Measurements from ENCODE around the gene TMEM161B. TPM values are rescaled to one million over a fixed set of nuclear protein-coding genes. Genes with fewer than 3 reads are reported as not detected.
A peak's percentile ranks its signal among the peaks of the same experiment; 100 is the strongest.
"Not testable (repeated sequence)": the region's sequence is repeated elsewhere in the genome, so short reads cannot be mapped to it uniquely, and the experiment has no call there.

Gene TMEM161B
- total and polyA plus RNA-seq, 4 experiments from 2014 or later = 12.5 to 33.7 (median 22.7) TPM

- Mint-ChIP-seq H3K4me1 (peaks cover 36 to 76% (median 59%) of the 10 kb centered on the region in 4 donors), H3K9me3 (no peaks in the 10 kb centered on the region), H3K36me3 (peaks cover 7 to 21% of the 10 kb centered on the region in 2 donors), H3K27ac (no peak overlapping the region), H3K27me3 (no peaks in the 10 kb centered on the region), H3K4me3 (peak overlapping the region in 3 of 8 donors; percentile 15 to 63 (median 63))
- POLR2A ChIA-PET (ENCODE audit: partially characterized antibody) = no interaction called here
- CTCF ChIA-PET (ENCODE audit: partially characterized antibody) = no interaction called here
- intact Hi-C loops (cut with micrococcal nuclease) = no loop called here
- H3K27ac ChIP-seq (ENCODE audit: low read depth, low read length) = no peak overlapping the region
- H3K9me3 ChIP-seq (ENCODE audit: control insufficient read depth in 1 of 2, low read length in 2 of 2) = no peaks in the 10 kb centered on the region
- H3K36me3 ChIP-seq (ENCODE audit: insufficient read depth, low read length) = no peaks in the 10 kb centered on the region
- DNase-seq = no peak
- no peak overlapping the region for H3K4me3 ChIP-seq (ENCODE audit: low read length in 2 of 2)
- peaks cover 21% of the 10 kb centered on the region for H3K4me1 ChIP-seq (ENCODE audit: insufficient read depth, low read length)
- H3K27me3 ChIP-seq (ENCODE audit: insufficient read depth, low read length) = no peaks in the 10 kb centered on the region
Measured at GRCh38 chr5:88250010-88250409, 18.6 kb downstream of the TMEM161B start.

GRCh38 chr5:88248743-88249540, 19.7 kb downstream of the TMEM161B start:
- Histone ChIP-seq H3K4me3 (ENCODE audit: low read length in 2 of 2) (no peak overlapping the region), H3K36me3 (ENCODE audit: insufficient read depth, low read length) (no peaks in the 10 kb centered on the region), H3K27ac (ENCODE audit: low read depth, low read length) (no peak overlapping the region), H3K27me3 (ENCODE audit: insufficient read depth, low read length) (no peaks in the 10 kb centered on the region), H3K4me1 (ENCODE audit: insufficient read depth, low read length) (peaks cover 16% of the 10 kb centered on the region), H3K9me3 (ENCODE audit: control insufficient read depth in 1 of 2, low read length in 2 of 2) (no peaks in the 10 kb centered on the region)
- POLR2A ChIA-PET (ENCODE audit: partially characterized antibody) = no interaction called here
- intact Hi-C loops (cut with micrococcal nuclease) = no loop called here
- no peak for DNase-seq
- peaks cover 7 to 16% of the 10 kb centered on the region in 2 donors for H3K36me3 Mint-ChIP-seq
- no peaks in the 10 kb centered on the region for H3K9me3 Mint-ChIP-seq
- CTCF ChIA-PET (ENCODE audit: partially characterized antibody) = interaction anchor here (1.3 kb wide), 1 partner anchor 12 kb away, joined by 4 read pairs; no protein-coding TSS in a partner anchor
- no peaks in the 10 kb centered on the region for H3K27me3 Mint-ChIP-seq
- H3K27ac Mint-ChIP-seq = no peak overlapping the region
- peak overlapping the region in 1 of 8 donors; percentile 24 for H3K4me3 Mint-ChIP-seq
- peaks cover 41 to 82% (median 61%) of the 10 kb centered on the region in 4 donors for H3K4me1 Mint-ChIP-seq

- H3K27ac ChIP-seq (ENCODE audit: low read depth, low read length) = no peak overlapping the region
- ChIA-PET POLR2A (ENCODE audit: partially characterized antibody) (no interaction called here), CTCF (ENCODE audit: partially characterized antibody) (no interaction called here)
- H3K4me3 ChIP-seq (ENCODE audit: low read length in 2 of 2) = no peak overlapping the region
- Mint-ChIP-seq H3K27me3 (no peaks in the 10 kb centered on the region), H3K36me3 (peaks cover 6 to 16% of the 10 kb centered on the region in 2 donors), H3K9me3 (no peaks in the 10 kb centered on the region), H3K4me3 (no peak overlapping the region), H3K4me1 (peaks cover 44 to 85% (median 64%) of the 10 kb centered on the region in 4 donors), H3K27ac (no peak overlapping the region)
- H3K36me3 ChIP-seq (ENCODE audit: insufficient read depth, low read length) = no peaks in the 10 kb centered on the region
- peaks cover 16% of the 10 kb centered on the region for H3K4me1 ChIP-seq (ENCODE audit: insufficient read depth, low read length)
- no peak for DNase-seq
- no peaks in the 10 kb centered on the region for H3K9me3 ChIP-seq (ENCODE audit: control insufficient read depth in 1 of 2, low read length in 2 of 2)
- H3K27me3 ChIP-seq (ENCODE audit: insufficient read depth, low read length) = no peaks in the 10 kb centered on the region
- intact Hi-C loops (cut with micrococcal nuclease) = no loop called here
Measured at GRCh38 chr5:88248094-88248493, 20.6 kb downstream of the TMEM161B start.

- Histone ChIP-seq H3K4me1 (ENCODE audit: insufficient read depth, low read length) (peaks cover 9% of the 10 kb centered on the region), H3K27me3 (ENCODE audit: insufficient read depth, low read length) (no peaks in the 10 kb centered on the region), H3K4me3 (ENCODE audit: low read length in 2 of 2) (no peak overlapping the region), H3K36me3 (ENCODE audit: insufficient read depth, low read length) (no peaks in the 10 kb centered on the region), H3K9me3 (ENCODE audit: control insufficient read depth in 1 of 2, low read length in 2 of 2) (no peaks in the 10 kb centered on the region), H3K27ac (ENCODE audit: low read depth, low read length) (no peak overlapping the region)
- no peak overlapping the region for H3K4me3 Mint-ChIP-seq
- H3K27me3 Mint-ChIP-seq = no peaks in the 10 kb centered on the region
- DNase-seq = no peak
- H3K36me3 Mint-ChIP-seq = peaks cover 2 to 16% of the 10 kb centered on the region in 2 donors
- POLR2A ChIA-PET (ENCODE audit: partially characterized antibody) = no interaction called here
- H3K9me3 Mint-ChIP-seq = peaks cover 0 to 2% (median 0%) of the 10 kb centered on the region in 8 donors
- intact Hi-C loops (cut with micrococcal nuclease) = no loop called here
- CTCF ChIA-PET (ENCODE audit: partially characterized antibody) = no interaction called here
- H3K4me1 Mint-ChIP-seq = peaks cover 46 to 81% (median 62%) of the 10 kb centered on the region in 4 donors
- H3K27ac Mint-ChIP-seq = no peak overlapping the region
Measured at GRCh38 chr5:88245893-88246244, 22.8 kb downstream of the TMEM161B start.

- H3K36me3 Mint-ChIP-seq = peaks cover 0 to 11% of the 10 kb centered on the region in 2 donors
- peaks cover 41 to 76% (median 58%) of the 10 kb centered on the region in 4 donors for H3K4me1 Mint-ChIP-seq
- ChIA-PET POLR2A (ENCODE audit: partially characterized antibody) (no interaction called here), CTCF (ENCODE audit: partially characterized antibody) (no interaction called here)
- no peaks in the 10 kb centered on the region for H3K36me3 ChIP-seq (ENCODE audit: insufficient read depth, low read length)
- H3K9me3 ChIP-seq (ENCODE audit: control insufficient read depth in 1 of 2, low read length in 2 of 2) = no peaks in the 10 kb centered on the region
- no peaks in the 10 kb centered on the region for H3K27me3 ChIP-seq (ENCODE audit: insufficient read depth, low read length)
- intact Hi-C loops (cut with micrococcal nuclease) = no loop called here
- H3K4me3 Mint-ChIP-seq = no peak overlapping the region
- peaks cover 4% of the 10 kb centered on the region for H3K4me1 ChIP-seq (ENCODE audit: insufficient read depth, low read length)
- H3K27ac Mint-ChIP-seq = no peak overlapping the region
- H3K27me3 Mint-ChIP-seq = no peaks in the 10 kb centered on the region
- peaks cover 0 to 2% (median 0%) of the 10 kb centered on the region in 8 donors for H3K9me3 Mint-ChIP-seq
- H3K4me3 ChIP-seq (ENCODE audit: low read length in 2 of 2) = no peak overlapping the region
- H3K27ac ChIP-seq (ENCODE audit: low read depth, low read length) = no peak overlapping the region
- no peak for DNase-seq
Measured at GRCh38 chr5:88245241-88245892, 23.3 kb downstream of the TMEM161B start.

GRCh38 chr5:88244686-88245085, 24.0 kb downstream of the TMEM161B start:
- peaks cover 36 to 69% (median 52%) of the 10 kb centered on the region in 4 donors for H3K4me1 Mint-ChIP-seq
- peaks cover 0 to 2% (median 0%) of the 10 kb centered on the region in 8 donors for H3K9me3 Mint-ChIP-seq

GRCh38 chr5:88243493-88243892, 25.2 kb downstream of the TMEM161B start:
- H3K36me3 ChIP-seq (ENCODE audit: insufficient read depth, low read length); H3K9me3 Mint-ChIP-seq; H3K4me1 ChIP-seq (ENCODE audit: insufficient read depth, low read length); CTCF ChIA-PET (ENCODE audit: partially characterized antibody); H3K27ac Mint-ChIP-seq; DNase-seq; H3K36me3 Mint-ChIP-seq; intact Hi-C loops (cut with micrococcal nuclease); H3K4me3 Mint-ChIP-seq; H3K9me3 ChIP-seq (ENCODE audit: control insufficient read depth in 1 of 2, low read length in 2 of 2); POLR2A ChIA-PET (ENCODE audit: partially characterized antibody); H3K27ac ChIP-seq (ENCODE audit: low read depth, low read length); H3K4me3 ChIP-seq (ENCODE audit: low read length in 2 of 2); H3K27me3 Mint-ChIP-seq; H3K27me3 ChIP-seq (ENCODE audit: insufficient read depth, low read length): not testable (repeated sequence)
- peaks cover 31 to 57% (median 47%) of the 10 kb centered on the region in 4 donors for H3K4me1 Mint-ChIP-seq

More at GRCh38 chr5:88244686-88245085, 24.0 kb downstream of the TMEM161B start:
- Mint-ChIP-seq H3K36me3 (peaks cover 6% of the 10 kb centered on the region in 2 donors), H3K4me3 (no peak overlapping the region), H3K27ac (no peak overlapping the region), H3K27me3 (no peaks in the 10 kb centered on the region)
- ChIA-PET POLR2A (ENCODE audit: partially characterized antibody) (no interaction called here), CTCF (ENCODE audit: partially characterized antibody) (interaction anchor here (0.7 kb wide), 1 partner anchor 15 kb away, joined by 3 read pairs; no protein-coding TSS in a partner anchor)
- no peaks in the 10 kb centered on the region for H3K9me3 ChIP-seq (ENCODE audit: control insufficient read depth in 1 of 2, low read length in 2 of 2)
- intact Hi-C loops (cut with micrococcal nuclease) = no loop called here
- no peaks in the 10 kb centered on the region for H3K4me1 ChIP-seq (ENCODE audit: insufficient read depth, low read length)
- H3K27me3 ChIP-seq (ENCODE audit: insufficient read depth, low read length) = no peaks in the 10 kb centered on the region
- no peak for DNase-seq
- no peak overlapping the region for H3K4me3 ChIP-seq (ENCODE audit: low read length in 2 of 2)
- H3K36me3 ChIP-seq (ENCODE audit: insufficient read depth, low read length) = no peaks in the 10 kb centered on the region
- no peak overlapping the region for H3K27ac ChIP-seq (ENCODE audit: low read depth, low read length)

All from CD4-positive, alpha-beta memory T cell (primary cell).